Fibroblast of lung (primary cell): Measurements from ENCODE around the gene TLE6.
"Not testable (repeated sequence)": the region's sequence is repeated elsewhere in the genome, so short reads cannot be mapped to it uniquely, and the experiment has no call there.

Source experiments
- CTCF ChIP-seq, 2 donors: IDR thresholded peaks in 1 of 2; conservative IDR thresholded peaks in 1 of 2; 1 replicate in 1 of 2; 2 replicates in 1 of 2; pipeline ENCODE4 v1.5.1; 2011 to 2012; ENCODE audit warnings: low read length in 2 of 2, control low read depth in 1 of 2, inconsistent platforms in 1 of 2, low read depth in 1 of 2, mild to moderate bottlenecking in 1 of 2
- EZH2 ChIP-seq: IDR thresholded peaks from 2 replicates; pipeline ENCODE4 v1.5.1; 2012; ENCODE audit warnings: low read length, control low read depth, mild to moderate bottlenecking; ENCODE audit errors: missing control alignments

GRCh38 chr19:3036977-3037544 lies 59.7 kb downstream of the TLE6 start:
- not testable (repeated sequence) for TF ChIP-seq CTCF (conservative IDR thresholded peaks at IDR 0.05 in 1 of 2, IDR thresholded peaks at IDR 0.05 in 1 of 2; ENCODE audit: low read depth in 1 of 2, low read length in 2 of 2); EZH2
